GM21381 (cell line): ENCODE results near the gene CTIF.

Experiments used
- ATAC-seq: cut with Tn5 transposase; IDR thresholded peaks from one replicate; pipeline ENCODE4 v1.9.1; 2021; ENCODE audit warnings: mild to moderate bottlenecking, moderate library complexity; ENCODE audit not compliant: unreplicated experiment

Gene CTIF

DNA sequence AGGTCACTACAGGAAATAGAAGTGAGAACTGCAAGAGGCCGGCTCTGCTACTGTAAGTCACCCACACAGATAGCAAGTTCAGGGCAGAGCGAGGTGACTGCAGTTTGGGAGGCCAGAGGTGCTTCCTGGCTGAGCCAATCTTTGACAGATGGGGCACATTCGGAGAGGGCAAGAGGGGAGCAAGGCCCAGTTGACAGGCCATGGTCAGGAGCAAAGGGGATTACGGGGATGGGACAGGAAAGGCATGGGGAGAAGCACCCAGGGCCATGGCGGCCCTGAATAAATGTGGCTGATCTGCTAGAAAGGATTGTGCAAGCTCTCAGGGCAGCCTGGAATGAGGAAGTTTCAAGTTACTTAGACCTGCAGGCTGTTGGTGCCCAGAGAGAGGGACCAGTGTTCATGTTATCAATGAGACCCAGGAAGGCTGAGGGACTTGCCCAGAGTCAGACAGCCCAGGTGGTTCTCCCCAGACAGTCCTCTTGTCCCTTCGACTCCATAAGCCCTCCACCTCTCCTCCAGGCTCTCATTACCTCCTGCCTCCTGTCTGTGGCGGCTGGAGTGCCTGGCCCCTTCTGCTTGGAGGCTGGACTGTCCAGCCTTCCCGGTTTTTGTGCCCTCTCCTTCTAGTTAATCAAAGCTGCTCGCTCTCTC is 123.3 kb downstream of the CTIF start:
- no peak for ATAC-seq

DNA sequence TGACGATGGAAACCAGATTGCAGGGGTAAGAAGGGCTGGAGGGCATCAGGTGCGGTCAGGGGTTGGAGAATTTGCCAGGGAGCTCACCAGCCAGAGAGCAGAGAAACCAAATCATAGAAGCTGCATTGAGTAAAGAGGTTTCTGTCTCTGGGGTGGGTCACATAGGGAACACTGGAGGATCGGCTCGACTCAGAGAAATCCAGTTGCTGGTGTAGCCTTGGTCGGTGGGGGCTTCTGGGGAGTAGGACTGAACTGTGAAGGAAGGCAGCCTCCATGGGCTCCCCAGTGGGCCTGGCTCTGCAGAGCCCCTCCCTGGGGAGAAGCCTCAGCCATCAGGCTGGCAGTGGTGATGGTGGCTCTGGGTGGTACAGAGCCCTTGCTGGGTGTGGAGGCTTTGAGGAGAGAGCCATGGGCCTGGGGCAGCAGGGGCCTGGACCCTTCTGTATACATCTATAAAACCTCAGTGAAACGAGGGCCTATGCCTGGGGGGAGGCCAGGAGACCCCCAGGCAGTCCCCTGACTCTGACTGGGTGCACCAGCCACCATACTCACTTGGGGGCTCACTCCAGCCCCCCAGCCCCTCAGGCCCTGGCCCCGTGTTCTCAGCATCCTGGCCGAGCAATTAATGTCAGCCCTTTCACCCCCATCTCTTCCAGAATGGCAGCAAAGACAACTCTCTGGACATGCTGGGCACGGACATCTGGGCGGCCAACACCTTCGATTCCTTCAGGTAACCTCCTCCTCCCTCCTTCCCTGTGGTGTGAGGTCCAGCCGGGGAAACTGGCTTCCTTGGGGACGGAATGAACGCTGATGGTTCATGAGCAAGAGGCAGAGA is 124.5 kb downstream of the CTIF start:
- ATAC-seq, result no peak

DNA sequence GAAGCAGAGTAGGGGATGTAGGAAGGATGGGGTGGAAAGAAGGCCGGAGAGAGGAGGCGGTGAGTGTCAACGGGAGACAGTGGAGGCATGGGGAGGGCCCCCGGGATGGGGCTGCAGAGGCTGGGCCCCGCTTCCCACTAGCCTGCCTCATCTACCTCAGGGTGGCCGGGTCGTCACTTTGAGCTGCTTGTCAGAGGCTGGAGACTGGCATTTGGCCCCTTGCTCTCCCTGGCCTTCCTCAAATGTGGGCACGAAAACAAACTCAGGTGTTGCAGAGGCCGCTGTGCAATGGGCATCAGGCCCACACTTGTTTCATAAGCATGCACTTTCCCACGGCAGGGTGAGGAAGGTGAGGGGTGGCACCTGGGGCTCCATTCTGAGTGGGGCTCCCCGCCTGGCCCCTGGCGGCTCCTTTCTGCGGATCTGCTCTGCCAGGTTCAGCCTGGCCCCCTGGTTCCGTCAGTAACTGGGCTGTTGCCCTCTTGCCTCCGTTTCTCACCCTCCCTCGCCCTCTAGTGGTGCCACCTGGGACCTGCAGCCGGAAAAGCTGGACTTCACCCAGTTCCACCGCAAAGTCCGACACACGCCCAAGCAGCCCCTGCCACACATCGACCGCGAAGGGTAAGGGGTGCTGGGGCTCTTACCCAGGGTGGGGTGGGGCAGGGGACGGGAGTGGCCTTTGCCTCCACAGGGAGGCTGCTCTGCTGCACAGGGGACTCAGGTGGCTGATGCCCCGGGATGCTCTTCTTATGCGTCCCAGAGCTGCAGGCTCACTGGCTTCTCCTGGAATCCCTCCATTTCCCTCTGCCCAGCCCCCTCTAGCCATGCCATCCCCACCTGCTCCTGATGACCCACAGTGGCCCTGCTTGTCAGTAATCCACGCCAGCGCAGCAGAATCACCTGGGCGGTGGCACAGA is 125.4 kb downstream of the CTIF start:
- no peak for ATAC-seq

DNA sequence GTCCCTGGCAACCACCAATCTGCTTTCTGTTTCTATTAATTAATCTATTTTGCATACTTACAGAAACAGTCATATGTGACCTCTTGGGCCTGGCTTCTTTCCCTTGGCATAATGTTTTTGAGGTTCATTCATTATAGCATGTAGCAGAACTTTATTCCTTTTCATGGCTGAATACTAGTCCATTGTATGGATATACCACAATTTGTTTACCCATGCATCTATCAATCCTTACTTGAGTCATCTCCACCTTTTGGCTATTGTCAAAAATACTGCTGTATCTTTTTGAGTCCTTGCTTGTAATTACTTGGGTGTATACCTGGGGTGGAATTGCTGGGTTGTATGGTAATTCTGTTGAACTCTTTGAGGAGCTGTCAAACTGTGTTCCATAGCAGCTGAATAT is 126.8 kb downstream of the CTIF start:
- no peak for ATAC-seq

DNA sequence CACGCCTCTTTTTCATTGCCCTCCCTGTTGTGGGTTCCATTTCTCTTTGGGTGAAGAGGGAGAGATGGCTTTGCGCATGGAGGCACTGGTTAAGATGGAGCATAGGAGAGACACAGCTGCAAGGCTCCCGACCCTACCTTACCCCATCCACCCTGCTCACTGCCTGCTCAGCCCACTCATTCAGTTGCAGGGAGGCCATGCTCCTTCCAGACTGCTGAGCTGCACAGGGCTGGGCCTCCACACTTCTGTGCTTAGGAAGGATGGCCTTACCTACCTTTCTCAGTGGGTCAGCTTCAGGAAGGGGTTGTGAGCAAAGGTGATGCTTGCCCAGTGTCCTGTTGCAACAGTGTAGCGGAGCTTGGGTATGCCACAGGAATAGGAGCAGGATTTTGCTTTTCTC is 127.8 kb downstream of the CTIF start:
- ATAC-seq, result no peak

DNA sequence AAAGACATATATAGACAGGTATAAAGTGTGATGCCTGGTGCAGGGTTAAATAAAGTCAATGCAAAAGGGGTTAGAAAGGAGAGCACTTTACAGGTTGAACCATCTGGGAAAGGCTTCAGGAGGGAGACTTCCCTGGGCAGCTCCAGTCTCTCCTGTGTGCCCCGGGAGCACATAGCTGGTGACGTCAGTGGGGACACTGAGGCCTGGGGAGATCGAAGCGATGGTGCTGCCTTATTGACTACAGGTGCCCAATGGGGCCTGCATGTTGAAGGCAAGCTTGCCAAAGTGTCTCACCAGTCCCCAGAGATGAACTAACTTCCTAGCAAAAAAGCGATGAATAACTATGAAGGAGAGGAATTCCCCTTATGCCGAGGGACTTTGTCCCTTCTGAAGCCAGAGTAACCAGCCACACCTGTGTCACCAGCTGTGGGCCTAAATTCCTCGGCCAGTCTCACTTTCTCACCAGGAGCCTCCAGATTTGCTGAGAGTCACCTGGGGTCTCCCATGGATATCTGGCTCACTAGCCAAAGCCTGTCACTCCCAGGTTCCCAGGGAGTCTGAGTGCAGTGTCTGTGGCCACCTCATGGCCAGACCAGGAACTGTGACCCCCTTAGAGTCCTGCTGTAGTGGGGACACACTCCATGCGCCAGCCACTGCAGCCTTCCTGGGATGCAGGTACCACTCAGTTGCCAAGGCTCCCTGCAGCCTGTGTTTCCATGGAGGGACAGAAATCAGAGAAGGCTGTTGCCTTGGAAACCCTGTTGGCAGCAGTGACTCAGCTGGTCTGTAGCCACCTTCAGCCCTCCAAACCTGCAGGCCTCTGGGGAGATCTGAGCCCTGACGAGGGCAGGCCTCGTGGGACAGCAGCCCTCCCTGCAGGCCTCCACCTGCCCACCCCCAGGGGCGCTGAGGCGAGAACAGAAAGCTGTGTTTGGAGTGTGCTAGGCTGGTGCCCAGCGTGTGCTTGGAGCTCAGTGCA is 128.7 kb downstream of the CTIF start:
- ATAC-seq, result no peak

DNA sequence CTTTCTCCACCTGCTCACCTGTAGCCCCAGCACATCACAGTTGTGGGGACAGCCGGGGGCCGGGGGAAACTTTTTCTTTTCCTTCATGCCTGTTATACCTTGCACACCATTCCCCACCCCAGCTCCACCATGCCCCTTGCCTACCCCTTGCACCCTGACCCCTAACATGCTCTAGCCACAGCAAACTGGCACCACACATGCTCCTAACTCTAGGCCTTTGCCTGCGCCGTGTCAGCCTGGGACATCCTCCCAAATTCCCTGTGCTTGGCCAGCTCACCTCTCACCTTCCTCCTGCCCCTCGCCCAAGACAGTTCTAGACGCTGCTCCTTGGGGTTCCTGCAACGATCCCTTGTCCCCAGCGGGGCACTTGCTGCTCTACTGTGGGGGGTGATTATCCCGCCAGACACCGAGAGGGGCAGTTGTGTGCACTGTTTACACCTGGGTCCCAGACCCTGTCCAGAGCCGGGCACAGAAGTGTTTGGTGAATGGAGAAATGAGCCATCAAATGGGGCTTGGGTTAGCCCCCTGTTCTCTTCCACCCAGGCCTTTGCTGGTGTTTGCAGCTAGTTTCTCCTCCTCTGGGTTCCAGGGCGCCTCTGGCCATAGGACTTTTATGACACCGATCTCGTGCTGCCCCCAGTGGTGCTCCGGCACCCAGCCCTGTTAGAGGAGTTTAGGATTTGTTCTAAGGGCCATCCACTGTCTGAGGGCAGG is 129.8 kb downstream of the CTIF start:
- no peak for ATAC-seq

DNA sequence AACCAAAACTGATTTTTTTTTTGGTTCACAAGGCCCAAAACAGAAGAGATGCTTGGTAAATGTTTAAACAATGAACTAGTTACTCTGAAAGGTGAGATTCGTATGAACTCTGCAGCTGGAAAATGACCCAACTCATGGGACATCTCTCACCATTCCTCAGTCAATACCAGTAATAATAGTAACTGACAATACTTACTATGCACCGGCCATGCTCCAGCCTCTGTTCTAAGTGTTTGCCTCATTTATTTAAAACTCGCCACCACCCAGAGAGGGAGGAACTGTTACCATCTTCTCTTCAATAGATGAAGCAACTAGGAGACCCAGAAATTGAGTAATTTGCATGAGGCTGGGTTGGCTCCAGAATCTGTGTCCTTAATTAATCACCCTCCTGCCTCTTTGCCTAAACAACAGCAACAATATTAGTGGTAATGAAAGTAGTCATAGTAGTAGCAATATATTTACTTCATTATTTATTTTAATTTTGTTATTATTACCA is 130.4 kb downstream of the CTIF start:
- no peak for ATAC-seq

DNA sequence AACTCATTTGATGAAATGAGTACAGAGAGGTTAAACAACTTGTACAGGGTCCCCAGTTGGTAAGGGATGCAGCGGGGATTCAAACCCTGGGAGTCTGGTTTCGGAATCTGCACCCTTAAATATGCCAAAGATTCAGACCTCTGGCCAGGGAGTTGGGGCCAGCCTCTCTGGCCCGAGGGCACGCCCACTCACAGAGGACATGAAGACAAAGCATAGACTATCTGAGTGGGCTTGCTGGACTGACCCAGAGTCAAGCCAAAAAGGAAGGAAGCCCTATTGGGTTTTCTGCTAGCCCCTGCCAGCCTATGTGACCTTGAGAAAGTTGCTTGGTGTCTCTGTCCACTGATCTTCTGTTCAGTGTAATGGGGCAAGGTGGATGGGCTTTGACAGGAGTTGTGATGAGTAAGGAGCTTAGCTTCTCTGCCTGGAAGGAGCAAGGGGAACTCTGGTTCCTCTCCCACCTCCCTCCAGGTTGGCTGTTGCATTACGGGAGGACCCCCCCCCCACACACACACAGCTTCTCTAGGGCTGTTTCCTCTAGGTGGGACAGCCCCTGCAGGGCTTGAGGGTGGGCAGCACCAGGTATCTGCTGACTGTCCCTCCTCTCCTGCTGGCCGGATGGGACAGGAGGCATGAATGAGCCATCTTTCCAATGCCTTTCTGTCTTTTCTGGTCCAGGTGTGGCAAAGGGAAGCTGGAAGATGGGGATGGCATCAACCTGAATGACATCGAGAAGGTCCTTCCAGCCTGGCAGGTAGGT is 131.3 kb downstream of the CTIF start:
- ATAC-seq, result no peak

DNA sequence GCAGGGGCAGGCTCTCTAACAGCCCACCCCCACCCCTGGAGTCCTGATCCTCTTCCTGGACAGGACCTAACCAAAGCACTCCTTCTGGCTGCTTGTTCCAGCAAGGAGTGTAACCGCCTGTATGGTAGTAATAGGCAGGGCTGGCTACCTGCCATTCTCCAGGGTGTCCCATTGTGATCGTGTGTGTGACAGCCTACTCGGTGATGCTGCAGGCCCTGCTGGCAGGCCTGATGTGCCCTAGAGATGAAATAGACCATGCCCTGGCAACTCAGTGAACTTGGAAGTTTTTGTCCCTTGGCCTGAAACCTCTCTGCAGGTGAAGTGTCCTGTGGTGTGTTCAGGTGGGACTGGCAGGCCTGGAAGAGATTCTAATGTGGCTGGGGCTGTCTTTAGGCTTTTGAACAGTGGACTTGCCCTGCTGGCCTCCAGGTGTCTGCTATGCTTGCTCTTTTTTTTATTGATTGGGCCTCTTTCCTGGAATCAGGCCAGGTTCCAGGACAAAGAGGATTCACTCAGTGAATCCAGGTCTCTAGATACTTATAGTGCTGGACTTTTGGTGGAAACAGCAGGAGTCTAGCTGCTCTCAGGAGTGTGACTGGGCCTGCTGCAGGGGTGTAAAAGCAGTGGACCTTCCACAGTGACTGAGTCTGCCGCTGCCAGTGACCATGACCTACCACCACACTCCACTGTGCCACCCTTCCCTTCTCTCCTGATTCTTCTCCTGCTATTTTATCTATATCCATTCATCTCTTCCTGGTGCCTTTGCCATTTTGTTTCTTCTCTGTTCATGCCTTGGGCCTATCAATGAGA is 132.1 kb downstream of the CTIF start:
- ATAC-seq, result no peak

DNA sequence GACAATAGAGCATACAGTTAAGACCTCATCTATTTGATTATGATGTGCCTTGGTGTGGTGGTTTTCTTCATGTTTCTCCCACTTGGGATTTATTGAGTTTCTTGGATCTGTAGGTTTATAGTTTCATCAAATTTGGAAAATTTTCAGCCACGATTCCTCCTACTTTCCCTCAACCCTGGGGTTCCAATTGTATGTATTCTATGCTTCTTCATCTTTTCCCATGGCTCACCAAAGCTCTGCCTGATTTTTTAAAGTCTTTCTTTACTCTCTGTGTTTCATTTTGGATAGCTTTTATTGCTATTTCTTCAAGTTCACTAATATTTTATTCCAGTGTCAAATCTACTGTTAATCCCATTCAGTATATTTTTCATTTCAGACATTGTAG is 132.7 kb downstream of the CTIF start:
- no peak for ATAC-seq

DNA sequence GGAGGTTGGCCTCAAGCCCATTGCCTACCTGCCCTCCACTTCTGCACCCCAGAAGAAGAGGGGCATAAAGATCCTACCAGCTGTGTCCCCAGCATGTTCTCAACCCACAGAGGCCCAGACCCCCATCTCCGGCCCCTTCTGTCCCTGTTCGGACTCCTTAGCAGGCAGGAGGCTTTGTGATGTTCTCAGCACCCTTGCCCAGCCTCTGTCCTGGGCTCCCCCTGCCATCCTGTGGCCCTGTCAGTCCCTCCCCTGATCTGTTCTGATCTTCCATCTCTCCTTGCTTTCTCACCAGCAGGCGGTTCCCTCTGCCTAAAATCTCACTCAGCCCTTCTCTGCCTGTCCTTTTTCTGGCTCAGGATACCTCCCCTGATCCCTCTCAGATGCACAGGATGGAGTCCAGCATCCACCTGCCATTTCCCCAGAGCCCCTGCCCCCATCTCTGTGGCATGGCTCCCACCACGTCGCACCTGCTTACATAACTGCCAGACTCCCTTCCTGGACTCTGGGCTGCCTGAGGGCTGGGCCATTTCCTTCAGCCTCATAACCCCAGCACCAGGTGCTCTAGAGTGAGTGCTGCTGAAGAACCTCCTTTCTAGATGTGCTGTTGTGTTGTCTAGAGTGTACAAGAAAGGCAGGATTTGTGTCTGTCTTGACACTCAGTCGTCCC is 134.0 kb downstream of the CTIF start:
- ATAC-seq, result no peak

DNA sequence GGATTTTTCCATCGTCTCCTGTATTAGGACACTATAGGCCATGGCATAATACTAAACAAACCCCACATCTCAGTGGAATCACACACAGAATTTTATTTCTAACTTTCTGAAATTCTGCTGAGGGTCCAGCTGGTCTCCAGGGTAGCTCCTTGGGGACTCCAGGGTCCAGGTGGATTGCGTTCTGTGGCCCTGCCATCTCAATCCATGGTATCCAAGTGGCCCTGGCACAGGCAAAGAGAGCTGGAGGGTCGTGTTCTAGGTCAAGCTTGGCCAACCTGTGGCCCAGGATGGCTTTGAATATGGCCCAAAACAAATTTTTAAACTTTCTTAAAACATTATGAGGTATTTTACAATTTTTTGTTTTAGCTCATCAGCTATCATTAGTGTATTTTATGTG is 134.6 kb downstream of the CTIF start:
- no peak for ATAC-seq

DNA sequence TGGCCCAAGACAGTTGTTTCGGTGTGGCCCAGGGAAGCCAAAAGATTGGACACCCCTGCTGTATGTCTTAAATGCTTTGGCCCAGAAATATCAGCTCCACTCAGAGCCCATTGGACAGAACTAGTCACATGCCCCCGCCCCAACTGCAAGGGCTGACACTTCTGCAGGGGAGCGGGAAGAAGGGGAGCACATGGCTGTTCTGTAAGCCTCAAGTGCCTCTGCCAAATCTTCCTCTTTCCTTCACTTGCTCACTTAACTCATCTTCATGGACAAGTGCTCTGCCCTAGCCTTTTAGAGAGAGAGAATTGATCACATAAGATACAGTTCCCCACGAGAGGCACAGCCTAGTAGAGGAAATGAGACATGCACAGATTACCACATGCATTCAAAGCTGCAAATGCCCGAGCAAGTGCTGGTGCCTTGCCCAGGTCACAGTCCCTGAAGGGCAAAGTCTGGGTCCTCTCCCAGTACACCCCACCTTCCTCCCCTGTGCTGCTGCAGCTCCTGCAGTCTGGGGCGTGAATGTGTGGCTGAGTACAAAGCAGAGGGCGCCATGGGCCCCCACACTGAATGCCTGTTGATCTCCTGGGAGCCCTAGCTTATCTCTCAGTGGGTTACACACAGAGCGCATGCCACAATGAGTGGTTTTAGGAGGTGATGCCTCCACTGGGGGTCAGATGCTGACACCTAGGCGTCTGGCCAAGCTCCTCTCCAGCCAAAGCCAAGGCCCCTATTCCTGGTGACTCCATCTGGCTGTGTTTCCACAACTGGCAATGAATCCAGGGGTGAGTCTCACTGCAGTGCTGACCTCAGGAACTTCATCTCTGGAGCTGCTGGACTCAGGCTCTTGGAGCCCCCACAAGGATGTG is 135.3 kb downstream of the CTIF start:
- ATAC-seq, result no peak

DNA sequence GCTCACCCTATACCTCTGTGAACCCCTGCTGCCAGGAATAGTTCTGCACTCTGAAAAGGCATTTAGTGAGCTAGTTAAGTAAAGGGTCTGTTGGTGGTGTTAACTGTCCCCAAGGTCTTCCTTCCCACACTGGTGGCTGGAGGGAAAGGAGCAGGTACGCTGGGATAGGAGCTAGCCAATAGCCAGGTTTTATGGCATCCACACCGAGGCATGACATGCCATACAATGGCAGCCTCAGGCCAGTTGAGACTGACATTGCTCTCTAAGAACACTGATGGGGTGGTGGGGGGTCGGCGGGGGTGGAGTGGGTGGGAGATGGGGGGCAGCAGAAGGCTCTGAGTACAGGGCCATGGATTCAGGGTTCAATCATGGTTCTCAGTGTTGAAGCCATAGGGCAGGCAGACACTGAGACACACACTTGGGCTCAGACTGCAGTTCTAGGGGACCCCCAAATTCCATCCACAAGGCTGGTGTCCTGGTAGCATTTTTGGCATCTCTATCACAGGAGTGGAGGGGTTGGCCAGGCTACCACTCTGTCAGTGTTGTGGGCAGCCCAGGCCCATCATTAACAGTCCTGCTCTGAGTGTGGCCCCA is 136.0 kb downstream of the CTIF start:
- ATAC-seq, result peak; percentile 13

DNA sequence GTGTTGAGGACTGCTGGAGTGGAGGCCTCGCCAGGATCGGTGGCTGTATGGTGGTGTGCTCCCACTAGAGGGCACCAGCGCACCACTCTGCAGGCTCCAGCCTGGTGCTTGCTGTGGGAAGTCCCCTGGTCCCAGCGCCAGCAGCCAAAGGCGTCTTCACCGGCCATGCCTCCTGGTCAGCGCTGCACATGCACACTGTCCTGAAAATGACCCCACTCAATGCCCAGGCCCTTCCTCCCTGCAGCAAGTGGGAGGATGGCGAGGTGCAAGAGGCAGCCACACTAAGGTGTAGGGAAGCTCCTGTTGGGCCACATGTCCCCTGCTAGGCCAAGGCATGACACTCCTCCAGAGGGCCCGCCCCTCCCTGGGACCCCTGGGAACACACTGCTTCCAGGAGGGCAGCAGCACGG is 136.5 kb downstream of the CTIF start:
- peak; percentile 89 for ATAC-seq
